ENCODE data around the gene WASF1.
"Not testable (repeated sequence)": the region's sequence is repeated elsewhere in the genome, so short reads cannot be mapped to it uniquely, and the experiment has no call there.

The WASF1 gene

DNA sequence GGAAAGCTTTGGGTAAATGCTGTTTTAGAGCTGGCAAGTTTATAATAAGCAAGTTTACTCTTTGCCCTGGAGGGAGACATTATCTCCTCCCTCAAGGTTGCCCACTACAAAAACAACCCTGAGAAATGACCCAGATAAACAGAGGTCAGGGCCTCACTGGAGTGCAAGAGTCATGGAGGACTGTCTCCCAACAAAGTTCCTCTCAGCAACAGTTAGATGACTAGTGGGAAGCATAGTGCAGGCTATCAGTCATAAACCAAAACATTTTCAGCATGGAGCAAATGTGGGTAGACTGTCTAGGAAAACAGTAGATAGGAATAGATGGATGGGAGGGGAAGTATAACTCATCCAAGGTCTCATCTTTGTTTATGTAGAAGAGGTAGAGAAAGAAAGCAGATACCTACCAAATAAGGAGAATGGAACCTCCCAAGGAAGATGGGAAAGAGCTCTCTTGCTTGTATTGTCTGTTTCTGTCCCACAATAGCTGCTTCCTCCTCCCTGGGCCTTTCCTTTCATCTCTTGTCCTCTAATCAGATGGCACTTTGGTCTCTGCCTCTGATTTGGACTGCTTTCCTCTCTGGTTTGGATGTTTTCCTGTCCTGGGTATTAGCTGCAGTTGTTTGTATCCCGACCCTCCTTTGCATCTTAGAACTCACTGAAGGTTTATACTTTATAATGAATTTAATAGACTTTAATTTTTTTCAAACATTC lies 95.4 kb downstream of the WASF1 start:
- no peak for DNase-seq

DNA sequence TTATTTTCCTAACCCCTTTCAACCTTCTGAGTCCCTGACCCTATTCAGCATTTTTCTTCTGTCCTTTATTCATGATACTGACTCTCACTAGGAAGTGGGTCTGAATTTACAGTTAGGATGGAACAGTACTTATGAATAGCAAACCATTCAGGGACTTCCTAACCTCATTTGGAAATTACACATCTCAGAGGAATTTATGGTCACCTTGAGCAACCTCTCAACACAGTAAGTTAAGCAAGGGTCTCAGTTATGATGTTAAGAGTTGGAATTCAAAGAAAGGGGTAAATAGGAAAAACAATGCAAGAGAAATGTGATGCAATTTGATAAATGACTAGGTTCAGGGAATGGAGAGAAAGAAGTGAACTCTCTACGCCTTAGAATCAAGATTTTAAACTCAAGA lies 104.1 kb downstream of the WASF1 start:
- DNase-seq: no peak

GRCh38 chr6:110073474-110073873 lies 106.0 kb downstream of the WASF1 start:
- DNase-seq: not testable (repeated sequence)

- no peak for DNase-seq
Observed at GRCh38 chr6:110068592-110068967, 110.9 kb downstream of the WASF1 start.

DNA sequence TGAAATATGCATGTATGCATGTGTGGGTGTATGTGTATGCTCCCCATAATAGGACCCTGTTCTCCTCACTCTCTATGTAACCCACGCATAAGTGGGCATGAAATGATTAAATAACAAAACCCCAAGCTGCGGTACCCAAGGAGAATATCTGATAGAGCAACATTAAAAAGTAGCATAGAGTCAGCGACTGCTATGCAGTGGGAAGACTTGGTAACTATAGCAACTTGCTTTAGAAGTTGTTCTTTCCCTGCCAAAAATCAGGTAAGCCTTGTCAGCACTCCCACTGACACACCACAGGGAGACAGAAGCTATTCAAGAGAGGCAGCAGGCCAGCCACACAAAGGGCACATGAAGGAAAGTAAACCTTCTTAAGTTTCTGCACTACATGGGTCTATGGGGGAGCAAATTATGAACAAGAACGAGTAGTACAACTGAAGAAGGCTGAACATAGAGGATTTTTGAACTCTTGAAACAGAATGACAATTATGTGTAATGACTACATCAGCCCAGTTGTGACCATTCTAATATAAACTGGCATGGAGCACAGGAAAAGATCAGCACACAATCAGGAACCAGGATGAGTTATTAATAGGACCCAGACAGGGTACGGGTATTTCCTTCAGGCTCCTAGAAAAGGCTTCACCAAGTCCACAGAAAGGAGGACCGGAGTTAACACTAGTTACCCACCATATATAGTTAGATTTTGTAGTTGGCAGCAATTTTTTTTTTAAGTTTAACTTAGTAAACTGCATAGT lies 111.5 kb downstream of the WASF1 start:
- DNase-seq: no peak

DNA sequence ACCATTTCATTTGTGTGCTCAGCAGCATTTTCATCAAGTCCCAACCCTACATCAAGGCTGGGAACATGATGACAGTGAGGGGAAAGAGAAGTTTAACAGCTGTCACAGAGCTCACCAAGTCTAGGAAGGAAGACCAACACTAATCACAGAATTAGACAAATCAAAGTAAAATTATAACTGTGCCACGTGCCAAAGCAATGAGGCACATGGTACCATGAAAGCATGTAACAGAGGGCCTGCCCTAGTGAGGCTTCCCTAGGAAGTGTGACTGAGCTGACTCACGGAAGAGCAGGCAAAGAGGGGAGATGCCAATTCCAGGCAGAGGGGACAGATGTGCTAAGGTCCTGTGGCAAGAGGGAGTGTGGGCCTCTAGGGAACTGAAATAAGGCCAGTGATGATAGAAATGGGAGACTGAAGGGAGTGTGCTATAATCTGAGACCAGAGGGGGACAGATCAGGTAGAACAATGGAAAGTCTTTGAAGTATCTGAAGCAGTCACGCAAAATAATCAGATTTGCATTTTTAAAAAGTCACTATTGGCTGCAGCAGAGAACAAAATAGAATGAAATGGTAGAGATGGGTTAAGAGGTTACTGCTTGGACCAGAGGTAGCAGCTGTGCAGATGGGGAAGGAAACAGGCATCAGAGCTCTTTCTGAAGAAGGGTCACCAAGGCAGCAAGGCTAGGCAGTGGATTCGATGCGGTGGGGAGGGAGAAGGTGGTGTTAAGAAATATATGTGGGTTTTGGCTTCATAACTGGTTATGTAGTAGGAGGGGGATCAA lies 114.5 kb downstream of the WASF1 start:
- DNase-seq: no peak

DNA sequence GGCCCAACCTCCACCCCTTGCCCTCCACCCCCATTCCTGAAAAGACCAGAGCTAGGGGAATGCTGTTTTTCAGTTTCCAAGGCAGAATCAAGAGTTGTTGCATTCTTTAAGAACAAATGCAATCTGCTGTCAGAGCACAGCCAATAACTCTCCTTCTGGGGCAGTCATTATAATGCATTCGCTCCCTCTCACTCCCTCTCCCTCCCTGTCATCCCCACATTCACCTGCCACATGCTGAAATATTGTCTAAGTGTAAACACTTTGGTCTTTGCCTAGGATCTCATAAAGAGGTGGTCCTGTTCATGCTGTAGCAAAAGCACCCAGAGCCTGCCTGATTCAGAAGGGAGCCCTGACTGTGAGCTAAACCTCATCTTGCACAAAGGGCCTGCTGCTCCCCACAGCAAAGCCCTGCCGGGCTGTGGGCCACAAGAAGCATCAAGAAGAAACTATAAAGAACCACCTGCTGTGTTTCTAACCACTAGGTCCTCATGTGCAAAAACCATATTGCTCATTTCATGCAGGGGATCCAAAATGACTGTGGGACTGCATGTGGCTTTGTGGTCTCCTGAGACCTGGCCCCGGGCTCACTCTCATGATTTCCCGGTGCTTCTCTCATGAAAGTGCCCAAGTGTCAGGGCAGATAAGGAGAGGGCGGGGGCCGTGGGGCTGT lies 115.7 kb downstream of the WASF1 start:
- peak; percentile 18 for DNase-seq

DNA sequence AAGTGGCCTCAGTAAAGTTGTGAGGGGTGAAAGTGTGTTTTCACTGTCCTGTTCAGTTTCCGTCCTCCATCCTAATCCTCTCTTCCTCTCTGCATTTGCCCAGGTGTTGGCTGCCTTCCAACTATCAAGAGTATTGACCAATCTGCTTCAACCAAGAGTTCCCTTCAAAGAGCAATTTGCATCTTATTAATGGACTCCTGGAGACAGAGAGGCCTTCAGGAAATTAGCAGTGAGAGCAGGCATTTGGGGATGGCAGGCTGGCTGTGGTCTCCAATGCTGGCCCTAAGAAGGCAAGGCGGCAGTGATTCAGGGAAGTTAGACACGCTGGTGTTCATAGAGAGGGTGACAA lies 124.1 kb downstream of the WASF1 start:
- no peak for DNase-seq

GRCh38 chr6:110054664-110055386 lies 124.6 kb downstream of the WASF1 start:
- no peak for DNase-seq

GRCh38 chr6:110053395-110054240 lies 125.9 kb downstream of the WASF1 start:
- no peak for DNase-seq

GRCh38 chr6:110050440-110050813 lies 129.0 kb downstream of the WASF1 start:
- no peak for DNase-seq
